Right lobe of liver (tissue), 6 donors: ENCODE data around the gene ATP1B4. TPM values are rescaled to one million over a fixed set of nuclear protein-coding genes. Genes with fewer than 3 reads are reported as not detected.

Source experiments
- ATAC-seq, 4 donors: fragments of 200-7000 bp; cut with Tn5 transposase; one replicate each; pipeline ENCODE4 v1.9.1; 2020; ENCODE audit warnings: mild to moderate bottlenecking in 4 of 4, moderate library complexity in 4 of 4
- DNase-seq, 3 donors: peaks; one replicate each; pipeline ENCODE4 v3.0.0-alpha.2; 2020
- H3K27ac ChIP-seq, 3 donors: fragments of 200-600 bp; one replicate each; pipeline ENCODE4 v1.8.0; 2022
- H3K27me3 ChIP-seq, 2 donors: fragments of 200-600 bp; one replicate each; pipeline ENCODE4 v1.8.0; 2022
- H3K36me3 ChIP-seq, 4 donors: fragments of 200-600 bp; sonication (generic) in 1 of 4; one replicate each; pipeline versions ENCODE4 v1.5.1 to v1.8.0; 2017 to 2022; ENCODE audit warnings: control low read depth in 1 of 4
- H3K4me1 ChIP-seq, 4 donors: fragments of 200-600 bp; sonication (generic) in 1 of 4; one replicate each; pipeline versions ENCODE4 v1.5.1 to v1.8.0; 2017 to 2022; ENCODE audit warnings: control low read depth in 1 of 4
- H3K4me3 ChIP-seq, 3 donors: fragments of 200-600 bp; one replicate each; pipeline ENCODE4 v1.8.0; 2022
- H3K9me3 ChIP-seq, 4 donors: fragments of 200-600 bp; sonication (generic) in 1 of 4; one replicate each; pipeline versions ENCODE4 v1.5.1 to v1.8.0; 2017 to 2022; ENCODE audit warnings: control low read depth in 1 of 4
- CTCF ChIP-seq, 4 donors: fragments of 200-600 bp in 3 of 4; fragments of 450-650 bp in 1 of 4; IDR thresholded peaks; one replicate each; pipeline versions ENCODE4 v1.5.1 to v1.8.0; 2016 to 2022; ENCODE audit warnings: antibody characterized with exemption in 4 of 4, mild to moderate bottlenecking in 2 of 4
- POLR2A ChIP-seq: fragments of 450-650 bp; IDR thresholded peaks from one replicate; pipeline ENCODE4 v1.6.1; 2017; ENCODE audit warnings: antibody characterized with exemption, mild to moderate bottlenecking
- WGBS: methylation state at CpG from one replicate; pipeline ENCODE4 v1.1.6; 2018; ENCODE audit warnings: low coverage, low lambda C conversion rate; ENCODE audit not compliant: insufficient coverage; ENCODE audit errors: missing lambda C conversion rate; 5-methylcytosine and 5-hydroxymethylcytosine counted together
- intact Hi-C, 2 donors: fragments of 100-400 bp; cut with DNase I; formaldehyde crosslinking; loops; one replicate each; pipeline versions ENCODE4 v1.11.2 to v1.14.1; 2022
- total RNA-seq, 6 experiments: library from RNA; depleted of rRNA in 2 of 6; stranded (reverse); fragments of >200 nt in 2 of 6; fragmentation: NEBNext Ultra II Directional in 3 of 6; extraction: Animal tissue kit (Norgen Biotek cat#: 25700) in 3 of 6; gene quantifications; one replicate each; pipeline versions ENCODE4 v1.1.0 to v1.2.4, GENCODE V29; 2016 to 2023
- donor health status: DM: no; HTN: yes; CAD: no.
- donor health status: DM: no; HTN: no; CAD: no.
- donor health status: DM: no; HTN: no; CAD: no.
- donor health status: DM: no; HTN: yes; CAD: no.
- donor health status: DM: no; HTN: yes; CAD: no.

Gene ATP1B4
- total RNA-seq, 6 experiments from 2014 or later: not detected

- H3K27me3 ChIP-seq: peaks cover 0 to 3% of the 10 kb centered on the region in 2 donors
- no peak for ATAC-seq
- no peaks in the 10 kb centered on the region for H3K9me3 ChIP-seq
- no peaks in the 10 kb centered on the region for H3K4me1 ChIP-seq
- intact Hi-C loops: no loop called here
- H3K4me3 ChIP-seq: no peak overlapping the region
- 63% methylated on average over 3 of the region's 3 CpGs for WGBS
- no peak overlapping the region for H3K27ac ChIP-seq
- TF ChIP-seq CTCF (IDR thresholded peaks at IDR 0.05): no peak
- TF ChIP-seq POLR2A: no peak
- H3K36me3 ChIP-seq: no peaks in the 10 kb centered on the region
- no peak for DNase-seq
These were observed 15.3 kb downstream of the ATP1B4 start for GRCh38 chrX:120377179-120377578.

- intact Hi-C loops: no loop called here
These were observed 15.8 kb downstream of the ATP1B4 start for GRCh38 chrX:120377715-120378114.

GRCh38 chrX:120378570-120378969 lies 16.7 kb downstream of the ATP1B4 start:
- intact Hi-C loops: no loop called here
- H3K4me3 ChIP-seq: no peak overlapping the region
- H3K27ac ChIP-seq: no peak overlapping the region
- H3K4me1 ChIP-seq: no peaks in the 10 kb centered on the region
- no peak for TF ChIP-seq POLR2A
- no peak for TF ChIP-seq CTCF (IDR thresholded peaks at IDR 0.05)
- no peaks in the 10 kb centered on the region for H3K9me3 ChIP-seq
- WGBS: 88% methylated on average over 5 of the region's 5 CpGs
- H3K36me3 ChIP-seq: no peaks in the 10 kb centered on the region
- H3K27me3 ChIP-seq: peaks cover 0 to 3% of the 10 kb centered on the region in 2 donors
- ATAC-seq (no peak), DNase-seq (no peak)

More at GRCh38 chrX:120377715-120378114, 15.8 kb downstream of the ATP1B4 start:
- no peak for DNase-seq
- WGBS: 14% methylated on average over 1 of the region's 1 CpG
- TF ChIP-seq POLR2A (no peak), CTCF (IDR thresholded peaks at IDR 0.05) (no peak)
- H3K9me3 ChIP-seq: no peaks in the 10 kb centered on the region
- no peaks in the 10 kb centered on the region for H3K36me3 ChIP-seq
- no peak overlapping the region for H3K4me3 ChIP-seq
- H3K4me1 ChIP-seq: no peaks in the 10 kb centered on the region
- no peak overlapping the region for H3K27ac ChIP-seq
- no peak for ATAC-seq
- peaks cover 0 to 3% of the 10 kb centered on the region in 2 donors for H3K27me3 ChIP-seq

- no peaks in the 10 kb centered on the region for H3K4me1 ChIP-seq
- 42% methylated on average over 4 of the region's 6 CpGs for WGBS
These were observed 18.2 kb downstream of the ATP1B4 start for GRCh38 chrX:120379937-120380681.

More at GRCh38 chrX:120379937-120380681, 18.2 kb downstream of the ATP1B4 start:
- TF ChIP-seq POLR2A: no peak
- no peak for TF ChIP-seq CTCF (IDR thresholded peaks at IDR 0.05)
- H3K36me3 ChIP-seq: no peaks in the 10 kb centered on the region
- no peak overlapping the region for H3K27ac ChIP-seq
- DNase-seq (no peak), ATAC-seq (no peak)
- H3K4me3 ChIP-seq: no peak overlapping the region
- no peaks in the 10 kb centered on the region for H3K9me3 ChIP-seq
- peaks cover 0 to 3% of the 10 kb centered on the region in 2 donors for H3K27me3 ChIP-seq
- intact Hi-C loops: no loop called here
